ENCODE data around the gene EIF2B4.
A peak's percentile ranks its signal among the peaks of the same experiment; 100 is the strongest.
"Not testable (repeated sequence)": the region's sequence is repeated elsewhere in the genome, so short reads cannot be mapped to it uniquely, and the experiment has no call there.

Gene EIF2B4

DNA sequence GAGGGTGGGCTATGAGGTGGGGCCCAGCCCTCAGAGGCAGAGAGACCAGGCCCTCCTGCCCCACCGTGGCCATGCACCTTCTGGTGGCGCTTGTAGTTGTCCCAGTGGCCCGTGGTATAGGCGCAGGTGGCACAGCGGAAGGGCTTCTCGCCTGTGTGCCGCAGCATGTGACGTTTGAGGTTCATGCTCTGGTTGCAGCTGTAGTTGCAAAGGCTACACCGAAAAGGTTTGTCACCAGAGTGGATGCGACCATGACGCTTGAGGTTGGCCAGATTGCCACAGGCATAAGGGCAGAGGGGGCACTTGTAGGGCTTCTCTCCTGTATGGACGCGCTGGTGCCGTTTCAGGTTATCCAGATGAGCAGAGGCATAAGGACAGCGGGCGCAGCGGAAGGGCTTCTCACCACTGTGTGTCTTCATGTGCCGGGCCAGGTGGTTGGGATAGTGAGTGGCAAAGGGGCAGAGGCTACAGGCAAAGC is 7.5 kb upstream of the EIF2B4 start:
- no peak for DNase-seq

- DNase-seq = no peak
Measured at GRCh38 chr2:27376866-27377617, 6.9 kb upstream of the EIF2B4 start.

DNA sequence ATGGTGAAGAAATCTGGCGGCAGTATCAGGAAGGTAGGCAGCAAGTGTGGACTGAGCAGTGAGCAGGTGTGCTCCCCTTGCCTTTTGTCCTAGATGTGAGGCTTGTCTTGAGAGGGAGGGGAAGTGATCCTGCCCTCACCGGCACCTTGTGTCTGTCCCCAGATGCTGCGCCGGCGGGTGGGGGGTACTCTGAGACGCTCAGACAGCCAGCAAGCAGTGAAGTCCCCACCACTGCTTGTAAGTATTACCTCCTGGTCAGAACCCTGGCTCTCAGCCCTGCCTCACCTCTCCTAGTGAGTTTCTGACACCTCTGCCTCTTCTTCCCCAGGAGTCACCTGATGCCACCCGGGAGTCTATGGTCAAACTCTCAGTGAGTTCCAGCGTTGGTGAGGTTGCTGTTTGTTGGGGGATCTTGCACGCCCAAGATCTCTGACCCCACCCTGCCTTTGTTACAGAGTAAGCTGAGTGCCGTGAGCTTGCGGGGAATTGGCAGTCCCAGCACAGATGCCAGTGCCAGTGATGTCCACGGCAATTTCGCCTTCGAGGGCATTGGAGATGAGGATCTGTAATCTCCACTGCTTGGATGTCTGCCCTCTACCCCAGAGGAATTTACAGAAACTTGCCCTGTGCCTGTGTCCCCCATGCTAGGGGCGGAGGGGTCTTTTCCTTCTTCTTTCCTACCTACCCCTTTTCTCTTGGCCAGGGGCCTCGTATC is 6.2 kb upstream of the EIF2B4 start:
- DNase-seq = no peak

GRCh38 chr2:27375513-27376099 is 5.5 kb upstream of the EIF2B4 start:
- peak; percentile 4 for DNase-seq

DNA sequence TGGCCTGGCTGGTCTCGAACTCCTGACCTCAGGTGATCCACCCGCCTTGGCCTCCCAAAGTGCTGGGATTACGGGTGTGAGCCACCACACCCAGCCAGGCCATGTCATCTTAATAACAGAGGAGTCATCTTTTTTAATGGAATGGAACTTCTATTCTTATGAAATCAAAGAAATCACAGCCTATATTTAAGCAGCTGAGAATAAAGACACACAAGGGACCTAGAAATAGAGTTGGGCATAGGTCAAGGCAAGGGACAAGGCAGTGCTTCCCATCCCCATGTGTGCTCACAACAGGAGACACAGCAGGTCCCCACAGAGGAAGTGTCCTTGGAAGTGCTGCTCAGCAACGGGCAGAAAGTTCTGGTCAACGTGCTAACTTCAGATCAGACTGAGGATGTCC is 3.4 kb upstream of the EIF2B4 start:
- no peak for DNase-seq

DNA sequence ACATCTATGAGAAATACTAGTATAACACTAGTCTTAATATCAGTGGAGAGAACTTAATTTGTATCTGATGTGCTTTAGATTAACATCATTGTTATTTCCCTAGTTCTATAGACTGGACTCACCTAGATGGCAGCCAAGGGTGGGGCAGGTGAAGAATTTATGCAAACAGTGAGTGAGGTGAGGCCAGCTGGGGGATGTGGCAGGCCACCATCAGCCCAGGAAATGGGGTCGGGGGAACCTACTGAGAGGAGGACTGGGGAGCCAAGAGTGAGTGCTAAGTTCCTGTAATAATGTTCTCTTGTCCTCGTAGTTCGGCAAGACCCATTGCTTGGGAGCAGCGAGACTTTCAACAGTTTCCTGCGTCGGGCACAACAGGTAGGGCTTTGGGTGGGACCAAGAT is 2.8 kb upstream of the EIF2B4 start:
- DNase-seq = no peak

DNA sequence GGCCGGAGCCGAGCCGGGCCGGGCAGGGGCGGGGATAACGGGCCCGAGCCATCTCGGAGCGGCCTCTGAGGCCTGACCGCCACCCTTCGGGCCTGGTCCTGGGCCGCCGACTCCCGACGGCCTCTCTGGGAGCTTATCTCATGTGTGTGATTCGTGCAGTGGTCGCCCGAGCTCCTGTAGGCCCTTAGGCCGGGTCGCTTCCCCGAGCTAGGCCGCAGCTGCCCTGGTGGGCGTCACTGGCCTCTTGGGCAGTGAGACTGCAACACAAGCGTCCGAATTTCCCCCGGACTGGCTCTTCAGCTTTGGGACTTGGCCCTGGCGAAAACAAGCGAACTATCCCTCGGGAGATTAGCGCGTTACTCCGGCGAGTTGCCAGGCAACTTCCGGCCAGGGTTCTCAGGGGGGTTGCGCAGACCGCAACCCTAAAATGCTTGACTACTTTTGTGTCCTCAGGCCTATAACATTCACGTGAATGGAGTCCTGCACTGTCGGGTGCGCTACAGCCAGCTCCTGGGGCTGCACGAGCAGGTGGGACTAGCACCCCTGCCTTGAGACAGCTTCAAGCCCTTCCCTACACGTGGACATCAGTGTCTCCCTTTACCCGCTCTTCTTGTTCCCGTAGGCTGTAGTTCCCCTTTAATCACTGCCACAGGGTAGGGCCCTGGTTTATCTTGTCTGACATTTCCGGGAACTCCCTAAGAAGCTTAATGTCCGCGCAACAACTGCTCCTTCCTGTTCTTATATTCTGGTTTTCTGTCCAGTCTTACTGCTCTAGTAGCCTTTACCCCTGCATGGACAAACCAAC is 880 bp upstream of the EIF2B4 start:
- peak; percentile 93 for DNase-seq

GRCh38 chr2:27369471-27370025 is 590 bp downstream of the EIF2B4 start:
- DNase-seq = no peak

DNA sequence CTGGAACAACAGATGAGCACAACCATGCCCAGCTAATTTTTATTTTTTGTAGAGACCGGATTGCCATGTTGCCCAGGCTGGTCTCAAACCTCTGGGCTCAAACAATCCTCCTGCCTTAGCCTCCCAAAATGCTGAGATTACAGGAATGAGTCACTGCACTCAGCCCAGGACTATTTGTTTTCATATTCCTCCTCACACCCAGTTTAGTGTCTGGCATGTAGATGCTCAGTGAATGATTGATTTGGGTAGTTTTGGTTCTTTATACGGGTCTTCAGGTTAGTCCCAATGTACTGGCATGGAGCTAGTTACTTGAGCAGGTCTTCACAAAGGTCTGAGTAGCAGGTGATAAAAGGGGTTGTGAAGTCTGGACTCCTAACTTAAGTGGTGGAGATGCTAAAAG is 6.2 kb downstream of the EIF2B4 start:
- no peak for DNase-seq

DNA sequence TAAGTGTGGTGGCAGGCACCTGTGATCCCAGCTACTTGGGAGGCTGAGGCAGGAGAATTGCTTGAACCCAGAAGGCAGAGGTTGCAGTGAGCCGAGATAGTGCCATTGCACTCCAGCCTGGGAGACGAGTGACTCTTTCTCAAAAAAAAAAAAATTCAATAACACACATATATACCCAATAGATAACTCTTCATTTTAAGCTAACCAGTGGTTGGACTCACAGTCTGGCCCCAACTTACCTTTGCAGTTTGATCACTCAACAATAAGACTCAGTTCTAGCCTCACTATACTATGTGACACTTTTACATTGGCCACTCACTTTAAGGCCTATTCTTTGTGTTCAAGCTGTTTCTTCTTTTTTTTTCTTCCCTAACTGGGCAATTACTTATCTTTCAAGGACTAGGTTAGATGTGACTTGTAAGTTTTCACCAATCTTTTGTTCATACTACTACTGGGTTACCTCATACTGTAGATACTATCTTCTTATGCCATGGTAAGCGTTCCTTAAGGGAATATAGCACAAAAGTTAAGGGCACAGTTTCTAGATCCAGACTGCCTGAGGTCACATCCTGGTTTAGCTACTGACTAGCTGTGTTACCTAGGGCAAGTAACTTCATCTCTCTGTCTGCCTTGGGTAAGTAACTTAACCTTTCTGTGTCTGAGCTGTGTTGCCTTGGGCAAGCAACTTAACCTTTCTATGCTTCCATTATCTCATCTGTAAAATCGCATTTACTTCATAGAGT is 7.3 kb downstream of the EIF2B4 start:
- DNase-seq = no peak

DNA sequence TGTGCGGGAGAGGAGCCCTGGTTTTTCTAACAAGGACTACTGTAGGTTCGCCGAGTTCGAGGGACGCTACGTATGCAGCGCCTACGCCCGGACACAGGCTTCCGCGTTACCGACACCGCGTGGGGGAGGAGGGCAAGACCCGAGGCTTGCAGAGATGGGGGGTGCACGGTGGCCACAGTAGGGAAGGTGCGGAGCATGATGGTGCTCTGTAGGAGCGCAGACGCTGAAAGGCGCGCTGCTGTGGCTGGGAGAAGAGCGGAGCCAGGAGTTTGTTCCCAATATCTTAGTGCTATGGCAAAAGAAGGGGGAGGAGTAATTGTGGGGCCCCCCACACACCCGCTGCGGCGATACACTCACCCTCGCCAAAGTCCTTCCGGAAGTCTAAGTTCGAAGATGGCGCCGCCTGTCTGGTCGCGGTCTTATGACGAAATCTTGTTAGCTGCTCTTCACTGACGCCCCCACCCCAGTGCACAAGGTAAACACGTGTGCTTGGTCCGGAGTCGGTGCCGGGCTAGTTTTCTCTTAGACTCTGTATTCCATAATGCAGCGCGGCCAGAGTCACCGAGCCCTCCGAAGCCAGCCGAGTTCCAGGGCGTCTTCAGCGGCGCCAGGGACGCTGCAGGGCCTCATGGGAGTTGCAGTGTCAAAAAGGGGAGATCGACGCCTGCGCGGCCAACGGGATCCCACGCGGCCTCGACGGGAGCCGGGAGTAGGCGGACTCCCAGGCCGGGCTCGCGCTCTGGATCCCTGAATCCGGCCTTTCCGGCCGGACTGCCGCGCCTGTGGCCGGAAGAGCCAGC is 13.6 kb downstream of the EIF2B4 start, which contains the start of gene GTF3C2:
TSS of gene GTF3C2 (minus strand) at position 383 of the 800 bp plus-strand sequence. CDS start 13,210 bp downstream, outside the sequence.
- peak; percentile 96 for DNase-seq

DNA sequence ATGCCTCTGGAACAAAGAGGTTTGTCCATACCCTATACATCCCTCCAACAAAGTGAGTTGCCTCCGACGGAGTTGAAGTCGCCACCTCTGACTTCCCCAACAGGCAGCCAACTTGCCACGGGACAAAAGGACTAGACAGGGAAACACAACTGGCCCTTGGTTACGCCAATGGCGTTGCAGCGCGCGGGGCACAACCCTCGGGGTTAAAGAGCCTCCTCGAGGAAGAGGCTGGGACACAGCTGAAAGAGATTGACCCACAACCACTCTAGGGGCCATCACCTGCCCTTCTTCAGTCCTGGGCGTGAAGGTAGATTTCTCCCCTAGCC is 14.1 kb downstream of the EIF2B4 start:
- DNase-seq = peak; percentile 79

DNA sequence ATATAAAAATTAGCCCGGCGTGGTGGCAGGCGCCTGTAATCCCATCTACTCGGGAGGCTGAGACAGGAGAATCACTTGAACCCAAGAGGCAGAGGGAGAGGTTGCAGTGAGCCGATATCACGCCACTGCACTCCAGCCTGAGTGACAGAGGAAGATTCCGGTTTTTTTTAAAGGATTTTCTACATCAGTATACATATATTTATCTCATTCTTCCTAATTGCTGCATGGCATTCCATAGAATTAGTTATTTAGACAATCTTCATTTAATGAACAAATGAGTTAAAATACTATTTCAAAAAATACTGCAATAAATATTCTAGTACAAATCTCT is 15.6 kb downstream of the EIF2B4 start:
- no peak for DNase-seq

- DNase-seq = peak; percentile 69
Measured at GRCh38 chr2:27353762-27354596, 16.2 kb downstream of the EIF2B4 start.

DNA sequence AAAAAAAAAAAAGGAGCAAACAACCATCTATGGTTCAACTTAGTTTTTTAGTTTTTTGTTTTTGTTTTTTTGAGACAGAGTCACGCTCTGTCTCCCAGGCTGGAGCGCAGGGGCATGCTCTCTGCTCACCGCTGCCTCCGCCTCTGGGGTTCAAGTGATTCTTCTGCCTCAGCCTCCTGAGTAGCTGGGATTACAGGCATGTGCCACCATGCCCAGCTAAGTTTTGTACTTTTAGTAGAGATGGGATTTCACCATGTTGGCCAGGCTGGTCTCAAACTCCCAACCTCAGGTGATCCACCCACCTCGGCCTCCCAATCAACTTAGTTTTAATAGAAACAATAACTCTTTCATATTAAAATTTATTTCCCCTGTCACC is 16.8 kb downstream of the EIF2B4 start:
- not testable (repeated sequence) for DNase-seq

DNA sequence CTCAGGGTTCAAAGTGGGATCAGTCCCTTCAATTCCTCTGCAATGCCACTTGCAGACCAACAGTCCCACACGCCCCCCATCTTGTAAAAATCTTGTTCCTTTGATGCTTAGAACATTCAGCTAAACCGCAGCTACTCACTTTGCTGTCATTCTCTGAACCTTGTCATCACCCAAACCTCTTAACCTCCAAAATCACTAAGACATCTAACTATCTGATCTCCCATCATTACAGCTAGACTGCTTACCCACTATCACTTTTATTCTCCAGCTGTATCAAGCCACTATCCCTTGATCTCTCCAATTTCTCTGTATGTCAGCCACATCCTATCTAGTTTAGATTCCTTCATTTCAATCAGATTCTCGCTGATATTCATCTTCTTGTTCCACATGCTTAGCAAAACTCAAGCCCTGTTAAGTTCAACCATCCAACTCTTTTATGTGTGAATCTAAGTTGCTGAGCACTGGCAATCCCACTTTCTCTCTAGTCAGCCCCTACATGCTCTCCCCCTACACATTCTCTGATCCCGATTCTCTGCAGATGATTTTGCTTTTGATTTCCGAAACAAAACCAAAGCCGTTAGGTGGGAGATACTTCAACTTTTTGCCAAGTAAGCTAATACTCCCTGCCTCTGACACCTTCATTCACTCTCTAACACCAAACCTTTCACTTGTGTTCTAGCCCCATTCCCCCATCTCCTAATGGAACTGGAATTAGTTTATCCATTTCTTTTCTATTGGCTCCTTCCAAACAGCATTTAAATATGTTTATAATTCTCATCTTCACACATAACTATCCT is 18.1 kb downstream of the EIF2B4 start:
- no peak for DNase-seq

- no peak for DNase-seq
Measured at GRCh38 chr2:27350106-27350693, 19.9 kb downstream of the EIF2B4 start.

- no peak for DNase-seq
Measured at GRCh38 chr2:27347641-27348040, 22.5 kb downstream of the EIF2B4 start.

- no peak for DNase-seq
Measured at GRCh38 chr2:27336173-27336572, 34.0 kb downstream of the EIF2B4 start.
